PC-9 (cell line): ENCODE results near the gene SEMA4B.
"Not testable (repeated sequence)": the region's sequence is repeated elsewhere in the genome, so short reads cannot be mapped to it uniquely, and the experiment has no call there.

Experiments used
- CTCF ChIP-seq: fragments of 200-600 bp; sonication (generic); conservative IDR thresholded peaks from 2 replicates; pipeline ENCODE4 v1.6.1; 2017; ENCODE audit warnings: mixed run types, antibody characterized with exemption, mild to moderate bottlenecking, moderate library complexity
- EZH2 ChIP-seq: fragments of 200-600 bp; sonication (generic); IDR thresholded peaks from 2 replicates; pipeline ENCODE4 v1.8.0; 2017; ENCODE audit warnings: antibody characterized with exemption, low read depth

- not testable (repeated sequence) for TF ChIP-seq CTCF, EZH2
Measured at GRCh38 chr15:90260731-90261130, 59.6 kb downstream of the SEMA4B start.
